Kidney glomerular epithelial cell (primary cell): ENCODE measurements around the gene APOBEC3C.
"Not testable (repeated sequence)": the region's sequence is repeated elsewhere in the genome, so short reads cannot be mapped to it uniquely, and the experiment has no call there.

Source experiments
- DNase-seq: peaks from one replicate; lab custom pipeline; 2025; lab: John Stamatoyannopoulos, UW

The APOBEC3C gene

DNA sequence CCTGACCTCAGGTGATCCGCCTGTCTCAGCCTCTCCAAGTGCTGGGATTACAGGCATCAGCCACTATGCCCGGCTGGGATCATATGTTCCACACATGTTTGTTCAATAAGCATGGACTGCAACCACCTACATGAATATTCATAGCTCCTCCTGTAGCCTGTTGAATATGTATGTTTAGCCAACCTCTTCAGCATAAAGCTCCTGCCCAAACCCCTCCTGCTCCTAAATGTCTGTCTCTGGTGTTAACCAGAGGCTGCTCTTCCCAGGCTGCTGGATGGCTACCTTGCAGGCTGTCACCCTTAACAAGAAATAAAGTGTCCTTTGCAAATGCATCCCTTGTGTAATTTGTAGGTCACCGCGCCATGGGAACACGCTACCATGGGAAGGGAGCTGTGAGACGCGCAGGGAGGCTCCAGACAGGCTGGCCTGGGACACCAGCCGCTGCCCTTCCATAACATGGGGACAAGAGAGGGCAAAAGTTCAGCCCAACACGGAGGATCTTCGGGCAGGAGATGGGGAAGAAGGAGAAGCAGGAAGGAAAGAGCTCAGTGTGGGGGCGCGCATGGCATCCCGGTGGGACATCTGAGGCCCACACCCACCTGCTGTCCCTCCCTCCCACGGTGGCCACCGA lies 6.1 kb downstream of the APOBEC3C start:
- not testable (repeated sequence) for DNase-seq

DNA sequence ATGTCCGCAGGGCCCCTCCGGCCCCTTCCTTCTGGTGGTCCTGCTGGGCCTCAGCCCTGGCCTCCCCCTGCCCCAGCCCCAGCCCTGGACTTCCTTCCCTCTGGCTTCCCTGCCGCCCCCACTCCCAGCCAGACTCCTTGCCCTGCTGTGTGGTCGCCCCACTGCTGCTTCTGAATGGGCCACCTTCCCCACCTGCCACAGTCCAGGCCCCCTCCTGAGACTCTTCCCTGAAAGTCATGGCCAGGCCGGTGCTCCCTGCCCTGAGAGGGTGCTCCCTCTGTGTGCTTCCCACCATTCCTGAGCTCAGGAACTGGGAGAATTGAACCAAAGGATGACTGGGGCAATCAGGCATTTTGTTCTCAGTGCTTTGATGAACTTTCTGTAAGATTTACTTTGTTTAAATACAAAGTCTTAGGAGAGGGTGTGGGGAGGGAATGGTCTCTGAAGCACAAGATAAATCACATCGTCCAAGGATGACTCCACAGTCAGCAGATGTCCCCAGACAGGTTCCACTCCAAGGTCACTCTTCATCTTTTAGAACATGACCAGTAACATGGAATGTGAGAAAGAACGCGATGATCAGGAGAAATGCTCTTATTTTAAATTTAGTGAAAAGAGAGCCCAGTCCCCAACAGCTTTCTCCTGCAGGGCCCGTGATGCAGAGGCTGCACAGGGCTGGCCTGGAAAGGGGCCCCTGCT lies 7.6 kb downstream of the APOBEC3C start:
- no peak for DNase-seq

DNA sequence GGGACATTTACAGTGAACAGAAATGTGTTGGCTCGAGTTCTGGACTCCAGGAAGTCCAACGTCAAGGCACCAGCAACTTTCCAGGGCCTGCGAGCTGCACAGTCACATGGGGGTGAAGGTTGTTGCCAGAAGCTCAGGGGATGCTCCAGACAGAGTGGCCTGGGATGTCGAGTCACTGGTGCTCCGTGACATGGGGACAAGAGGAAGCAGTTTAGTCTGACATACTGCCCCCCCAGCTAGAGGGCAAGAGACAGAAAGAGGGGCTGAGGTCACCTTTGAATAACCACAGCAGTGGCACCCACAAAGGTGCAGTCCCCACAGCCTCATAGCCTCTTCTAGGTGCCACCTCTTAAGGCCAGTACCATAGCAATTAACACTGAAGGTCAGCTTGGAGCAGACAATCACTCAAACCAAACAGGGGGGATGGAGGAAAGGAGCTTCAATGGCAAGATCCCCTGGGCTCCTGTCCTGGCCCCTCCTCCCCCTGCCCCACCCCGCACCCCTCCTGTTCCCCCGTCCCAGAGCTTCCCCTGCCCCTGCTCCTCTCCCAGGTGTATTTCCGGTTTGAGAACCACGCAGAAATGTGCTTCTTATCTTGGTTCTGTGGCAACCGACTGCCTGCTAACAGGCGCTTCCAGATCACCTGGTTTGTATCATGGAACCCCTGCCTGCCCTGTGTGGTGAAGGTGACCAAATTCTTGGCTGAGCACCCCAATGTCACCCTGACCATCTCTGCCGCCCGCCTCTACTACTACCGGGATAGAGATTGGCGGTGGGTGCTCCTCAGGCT lies 10.7 kb downstream of the APOBEC3C start:
- no peak for DNase-seq

DNA sequence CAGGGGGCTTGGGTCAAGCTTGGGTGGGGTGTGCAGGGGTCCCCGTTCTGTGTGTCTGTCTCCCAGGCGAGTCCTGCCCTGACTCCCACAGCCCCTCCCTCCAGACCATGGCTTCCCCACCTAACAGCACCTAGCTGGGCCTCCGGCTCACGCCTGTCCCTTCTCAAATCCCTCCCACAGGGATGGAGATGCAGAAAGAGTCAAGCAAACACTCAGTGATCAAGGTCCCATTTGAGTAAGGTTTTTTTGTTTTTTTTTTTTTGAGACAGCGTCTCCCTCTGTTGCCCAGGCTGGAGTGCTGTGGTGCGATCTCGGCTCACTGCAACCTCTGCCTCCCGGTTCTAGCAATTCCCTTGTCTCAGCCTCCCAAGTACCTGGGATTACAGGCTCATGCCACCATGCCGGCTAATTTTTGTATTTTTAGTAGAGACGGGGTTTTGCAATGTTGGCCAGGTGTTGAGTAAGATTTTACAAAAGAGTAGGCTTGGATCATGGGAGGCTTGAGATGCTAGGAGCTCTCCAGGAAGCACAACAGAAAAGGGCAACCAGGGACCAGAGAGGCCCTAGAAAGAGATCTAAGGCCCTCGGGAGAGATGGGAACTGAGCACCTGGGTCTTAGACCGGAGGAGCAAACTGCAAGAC lies 12.6 kb downstream of the APOBEC3C start:
- no peak for DNase-seq

DNA sequence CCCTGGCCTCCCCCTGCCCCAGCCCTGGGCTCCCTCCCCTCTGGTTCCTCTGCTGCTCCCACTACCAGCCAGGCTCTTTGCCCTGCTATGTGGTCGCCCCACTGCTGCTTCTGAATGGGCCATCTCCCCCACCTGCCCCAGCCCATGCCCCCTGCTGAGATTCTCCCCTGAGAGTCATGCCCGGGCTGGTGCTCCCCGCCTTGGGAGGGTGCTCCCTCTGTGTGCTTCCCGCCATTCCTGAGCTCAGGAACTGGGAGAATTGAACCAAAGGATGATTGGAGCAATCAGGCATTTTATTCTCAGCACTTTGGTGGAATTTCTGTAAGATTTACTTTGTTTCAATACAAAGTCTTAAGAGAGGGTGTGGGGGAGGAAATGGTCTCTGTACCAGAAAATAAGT lies 13.7 kb downstream of the APOBEC3C start:
- no peak for DNase-seq

DNA sequence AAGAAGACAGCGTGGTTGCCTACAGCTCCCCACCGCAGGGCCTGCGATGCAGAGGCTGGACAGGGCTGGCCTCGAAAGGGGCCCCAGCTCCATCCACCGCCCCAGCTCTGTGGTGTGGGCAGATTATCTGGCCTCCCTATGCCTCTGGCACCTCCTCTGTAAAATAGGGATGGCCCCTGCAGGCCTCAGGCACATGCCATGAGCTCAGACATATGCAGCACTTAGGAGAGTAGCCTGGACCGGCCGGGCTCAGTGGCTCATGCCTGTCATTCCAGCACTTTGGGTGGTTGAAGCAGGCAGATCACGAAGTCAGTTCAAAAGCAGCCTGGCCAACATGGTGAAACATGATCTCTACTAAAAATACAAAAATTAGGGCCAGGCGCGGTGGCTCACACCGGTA lies 14.2 kb downstream of the APOBEC3C start:
- no peak for DNase-seq

DNA sequence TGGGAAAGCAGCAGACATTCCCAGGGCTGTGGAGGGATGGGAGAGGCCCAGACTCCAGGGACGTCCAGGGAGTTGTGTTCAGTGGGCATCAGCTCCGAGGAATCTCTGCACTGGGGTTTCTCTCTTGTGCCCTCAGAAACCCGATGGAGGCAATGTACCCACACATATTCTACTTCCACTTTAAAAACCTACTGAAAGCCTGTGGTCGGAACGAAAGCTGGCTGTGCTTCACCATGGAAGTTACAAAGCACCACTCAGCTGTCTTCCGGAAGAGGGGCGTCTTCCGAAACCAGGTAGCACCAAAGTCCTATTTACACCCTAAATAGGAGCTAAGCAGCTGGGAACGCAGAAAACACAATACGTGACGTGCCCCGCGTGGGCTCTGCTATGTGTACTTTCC lies 15.2 kb downstream of the APOBEC3C start:
- DNase-seq, result no peak

DNA sequence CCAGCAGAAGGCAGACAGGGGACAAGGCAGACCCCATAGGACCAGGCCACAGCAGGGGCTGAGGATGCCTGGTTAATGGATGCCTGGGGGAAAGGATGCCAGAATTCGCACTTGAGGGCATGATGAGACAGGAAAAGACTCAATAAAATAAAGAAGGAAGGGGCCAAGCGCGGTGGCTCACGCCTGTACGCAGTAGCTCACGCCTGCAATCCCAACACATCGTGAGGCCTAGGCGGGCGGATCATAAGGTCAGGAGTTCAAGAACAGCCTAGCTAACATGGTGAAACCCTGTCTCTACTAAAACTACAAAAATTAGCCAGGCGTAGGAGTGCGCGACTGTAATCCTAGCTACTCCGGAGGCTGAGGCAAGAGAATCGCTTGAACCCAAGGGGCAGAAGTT lies 16.6 kb downstream of the APOBEC3C start:
- no peak for DNase-seq

DNA sequence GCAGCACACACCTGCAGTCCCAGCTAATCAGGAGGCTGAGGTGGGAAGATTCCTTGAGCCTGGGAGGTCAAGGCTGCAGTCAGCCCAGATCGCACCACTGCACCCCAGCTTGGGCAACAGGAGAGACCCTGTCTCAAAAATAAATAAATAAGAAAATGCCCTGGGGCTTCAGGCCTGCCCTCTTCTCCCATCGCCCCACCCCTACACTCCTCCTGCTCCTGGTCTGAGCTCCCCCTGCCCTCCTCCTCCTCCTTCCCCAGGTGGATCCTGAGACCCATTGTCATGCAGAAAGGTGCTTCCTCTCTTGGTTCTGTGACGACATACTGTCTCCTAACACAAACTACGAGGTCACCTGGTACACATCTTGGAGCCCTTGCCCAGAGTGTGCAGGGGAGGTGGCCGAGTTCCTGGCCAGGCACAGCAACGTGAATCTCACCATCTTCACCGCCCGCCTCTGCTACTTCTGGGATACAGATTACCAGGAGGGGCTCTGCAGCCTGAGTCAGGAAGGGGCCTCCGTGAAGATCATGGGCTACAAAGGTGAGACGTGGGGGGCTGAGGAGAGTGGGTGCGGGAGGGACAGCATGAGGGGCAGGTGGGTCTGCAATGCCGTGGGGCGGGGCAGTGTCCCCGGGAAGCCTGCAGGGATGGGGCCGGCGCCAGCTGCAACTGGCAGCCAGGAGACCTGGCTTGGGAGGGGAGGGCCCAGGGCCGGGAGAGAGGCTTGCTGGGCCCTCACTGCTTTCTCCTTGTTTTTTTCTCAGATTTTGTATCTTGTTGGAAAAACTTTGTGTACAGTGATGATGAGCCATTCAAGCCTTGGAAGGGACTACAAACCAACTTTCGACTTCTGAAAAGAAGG lies 17.6 kb downstream of the APOBEC3C start:
- not testable (repeated sequence) for DNase-seq

DNA sequence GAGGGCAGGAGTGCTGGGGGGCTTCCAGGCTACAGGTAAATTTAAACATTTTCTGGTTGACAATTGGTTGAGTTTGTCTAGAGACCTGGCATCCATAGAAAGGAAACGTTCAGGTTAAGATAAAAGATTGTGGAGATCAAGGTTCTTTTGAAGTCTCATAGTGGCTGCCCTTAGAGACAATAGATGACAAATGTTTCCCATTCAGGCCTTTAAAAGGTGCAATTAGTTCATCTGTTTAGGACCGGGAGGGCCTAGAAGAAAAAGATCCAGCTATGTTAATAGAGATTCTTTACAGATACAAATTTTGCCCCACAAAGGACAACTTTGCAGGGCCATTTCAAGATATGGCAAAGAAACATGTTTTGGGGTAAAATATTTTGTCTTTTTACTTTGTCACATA lies 23.0 kb downstream of the APOBEC3C start:
- not testable (repeated sequence) for DNase-seq

DNA sequence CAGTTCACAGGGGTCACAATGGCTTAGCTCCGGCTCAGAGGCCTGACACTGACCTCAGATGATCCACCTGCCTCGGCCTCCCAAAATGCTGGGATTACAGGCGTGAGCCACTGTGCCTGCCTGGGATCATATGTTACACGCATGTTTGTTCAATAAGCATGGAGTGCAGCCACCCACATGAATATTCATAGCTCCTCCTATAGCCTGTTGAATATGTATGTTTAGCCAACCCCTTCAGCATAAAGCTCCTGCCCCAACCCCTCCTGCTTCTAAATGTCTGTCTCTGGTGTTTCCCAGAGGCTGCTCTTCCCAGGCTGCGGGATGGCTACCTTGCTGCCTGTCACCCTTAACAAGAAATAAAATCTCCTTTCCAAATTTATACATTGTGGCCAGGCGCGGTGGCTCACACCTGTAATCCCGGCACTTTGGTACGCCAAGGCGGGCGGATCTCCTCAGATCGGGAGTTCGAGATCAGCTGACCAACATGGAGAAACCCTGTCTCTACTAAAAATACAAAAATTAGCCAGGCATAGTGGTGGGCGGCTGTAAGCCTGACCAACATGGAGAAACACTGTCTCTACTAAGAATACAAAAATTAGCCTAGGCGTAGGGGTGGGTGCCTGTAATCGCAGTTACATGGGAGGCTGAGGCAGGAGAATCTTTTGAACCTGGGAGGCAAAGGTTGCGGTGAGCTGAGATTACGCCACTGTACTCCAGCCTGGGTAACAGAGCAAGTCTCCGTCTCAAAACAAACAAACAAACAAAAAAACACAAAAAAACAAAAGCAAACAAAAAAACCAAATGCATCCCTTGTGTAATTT lies 25.5 kb downstream of the APOBEC3C start:
- no peak for DNase-seq

DNA sequence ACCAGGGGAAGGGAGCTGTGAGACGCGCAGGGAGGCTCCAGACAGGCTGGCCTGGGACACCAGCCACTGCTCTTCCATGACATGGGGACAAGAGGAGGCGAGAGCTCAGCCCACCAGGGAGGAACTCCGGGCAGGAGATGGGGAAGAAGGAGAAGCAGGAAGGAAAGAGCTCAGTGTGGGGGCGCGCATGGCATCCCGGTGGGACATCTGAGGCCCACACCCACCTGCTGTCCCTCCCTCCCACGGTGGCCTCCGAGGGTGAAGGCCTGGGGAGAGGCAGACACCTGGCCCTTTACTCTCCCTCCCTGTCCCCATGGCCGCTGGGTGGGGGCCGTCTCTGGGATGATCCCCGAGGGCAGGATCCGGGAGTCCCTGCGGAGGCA lies 26.1 kb downstream of the APOBEC3C start:
- not testable (repeated sequence) for DNase-seq

DNA sequence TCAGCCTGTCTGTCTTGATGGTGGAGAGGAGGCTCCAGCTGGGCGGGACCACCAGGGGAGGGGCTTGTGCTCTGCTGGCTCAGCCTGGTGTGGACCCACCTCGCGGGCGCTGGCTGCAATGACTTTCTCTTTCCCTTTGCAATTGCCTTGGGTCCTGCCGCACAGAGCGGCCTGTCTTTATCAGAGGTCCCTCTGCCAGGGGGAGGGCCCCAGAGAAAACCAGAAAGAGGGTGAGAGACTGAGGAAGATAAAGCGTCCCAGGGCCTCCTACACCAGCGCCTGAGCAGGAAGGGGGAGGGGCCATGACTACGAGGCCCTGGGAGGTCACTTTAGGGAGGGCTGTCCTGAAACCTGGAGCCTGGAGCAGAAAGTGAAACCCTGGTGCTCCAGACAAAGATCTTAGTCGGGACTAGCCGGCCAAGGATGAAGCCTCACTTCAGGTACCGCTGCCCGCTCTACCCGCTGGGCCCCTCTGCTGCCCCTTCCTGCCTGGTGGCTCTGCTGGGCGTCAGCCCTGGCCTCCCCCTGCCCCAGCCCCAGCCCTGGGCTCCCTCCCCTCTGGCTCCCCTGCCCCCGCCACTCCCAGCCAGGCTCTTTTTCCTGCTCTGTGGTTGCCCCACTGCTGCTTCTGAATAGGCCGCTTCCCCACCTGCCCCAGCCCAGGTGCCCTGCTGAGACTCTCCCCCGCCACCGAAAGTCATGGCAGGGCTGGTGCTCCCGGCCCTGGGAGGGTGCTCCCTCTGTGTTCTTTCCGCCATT lies 26.7 kb downstream of the APOBEC3C start, which contains the start of gene APOBEC3F:
TSS of gene APOBEC3F (plus strand) at position 327 of the 759 bp plus-strand sequence. CDS start at position 424, 97 bp downstream.
- peak; percentile 33 for DNase-seq

DNA sequence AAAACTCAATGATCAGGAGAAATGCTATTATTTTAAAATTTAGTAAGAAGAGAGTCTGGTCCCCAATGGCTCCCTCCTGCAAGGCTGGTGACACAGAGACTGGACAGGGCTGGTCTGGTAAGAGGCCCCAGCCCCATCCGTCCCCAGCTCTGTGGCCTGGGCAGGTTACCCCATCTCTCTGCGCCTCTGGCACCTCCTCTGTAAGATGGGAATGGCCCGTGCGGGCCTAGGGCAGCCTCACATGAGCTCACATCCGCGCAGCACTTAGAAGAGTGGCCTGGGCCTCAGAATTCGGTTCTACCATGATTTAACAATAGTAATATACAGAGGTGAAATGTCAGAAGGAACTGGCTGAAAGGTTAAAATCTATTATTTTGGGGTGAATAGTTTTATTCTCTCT lies 27.9 kb downstream of the APOBEC3C start:
- no peak for DNase-seq

DNA sequence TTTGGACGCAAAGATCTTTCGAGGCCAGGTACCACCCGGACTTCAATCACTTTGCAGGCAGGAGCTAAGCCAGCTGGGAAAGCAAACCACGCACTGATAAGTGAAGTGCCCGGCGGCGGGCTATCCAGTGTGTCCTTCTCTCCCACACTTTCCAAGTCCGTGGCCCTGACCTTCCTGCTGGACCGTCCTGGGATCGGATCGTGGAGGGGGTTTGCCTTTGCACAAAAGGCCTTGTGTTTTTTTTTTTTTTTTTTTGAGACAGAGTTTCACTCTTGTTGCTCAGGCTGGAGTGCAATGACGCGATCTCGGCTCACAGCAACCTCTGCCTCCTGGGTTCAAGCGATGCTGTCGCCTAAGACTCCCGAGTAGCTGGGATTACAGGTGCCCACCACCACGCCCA lies 29.0 kb downstream of the APOBEC3C start:
- DNase-seq, result not testable (repeated sequence)

DNA sequence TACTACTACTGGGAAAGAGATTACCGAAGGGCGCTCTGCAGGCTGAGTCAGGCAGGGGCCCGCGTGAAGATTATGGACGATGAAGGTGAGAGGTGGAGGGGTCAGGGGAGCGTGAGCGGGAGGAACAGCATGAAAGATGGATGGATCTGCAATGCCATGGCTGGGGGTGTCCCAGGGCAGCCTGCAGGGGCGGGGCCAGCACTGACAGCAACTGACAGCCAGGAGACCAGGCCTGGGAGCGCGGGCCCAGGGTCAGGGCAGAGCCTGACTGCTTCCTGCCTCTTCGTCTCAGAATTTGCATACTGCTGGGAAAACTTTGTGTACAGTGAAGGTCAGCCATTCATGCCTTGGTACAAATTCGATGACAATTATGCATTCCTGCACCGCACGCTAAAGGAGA lies 31.1 kb downstream of the APOBEC3C start:
- not testable (repeated sequence) for DNase-seq

DNA sequence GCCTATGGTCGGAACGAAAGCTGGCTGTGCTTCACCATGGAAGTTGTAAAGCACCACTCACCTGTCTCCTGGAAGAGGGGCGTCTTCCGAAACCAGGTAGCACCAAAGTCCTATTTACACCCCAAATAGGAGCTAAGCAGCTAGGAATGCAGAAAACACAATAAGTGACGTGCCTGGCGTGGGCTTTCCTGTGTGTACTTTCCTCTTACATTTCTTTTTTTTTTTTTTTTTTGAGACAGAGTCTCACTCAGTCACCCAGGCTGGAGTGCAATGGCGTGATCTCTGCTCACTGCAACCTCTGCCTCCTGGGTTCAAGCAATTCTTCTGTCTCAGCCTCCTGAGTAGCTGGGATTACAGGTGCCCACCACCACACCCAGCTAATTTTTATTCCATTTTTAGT lies 35.4 kb downstream of the APOBEC3C start:
- DNase-seq, result not testable (repeated sequence)

DNA sequence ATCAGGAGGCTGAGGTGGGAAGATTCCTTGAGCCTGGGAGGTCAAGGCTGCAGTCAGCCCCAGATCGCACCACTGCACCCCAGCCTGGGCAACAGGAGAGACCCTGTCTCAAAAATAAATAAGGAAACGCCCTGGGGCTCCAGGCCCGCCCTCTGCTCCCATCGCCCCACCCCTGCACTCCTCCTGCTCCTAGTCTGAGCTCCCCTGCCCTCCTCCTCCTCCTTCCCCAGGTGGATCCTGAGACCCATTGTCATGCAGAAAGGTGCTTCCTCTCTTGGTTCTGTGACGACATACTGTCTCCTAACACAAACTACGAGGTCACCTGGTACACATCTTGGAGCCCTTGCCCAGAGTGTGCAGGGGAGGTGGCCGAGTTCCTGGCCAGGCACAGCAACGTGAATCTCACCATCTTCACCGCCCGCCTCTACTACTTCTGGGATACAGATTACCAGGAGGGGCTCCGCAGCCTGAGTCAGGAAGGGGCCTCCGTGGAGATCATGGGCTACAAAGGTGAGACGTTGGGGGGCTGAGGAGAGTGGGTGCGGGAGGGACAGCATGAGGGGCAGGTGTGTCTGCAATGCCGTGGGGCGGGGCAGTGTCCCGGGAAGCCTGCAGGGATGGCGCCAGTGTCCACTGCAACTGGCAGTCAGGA lies 37.9 kb downstream of the APOBEC3C start:
- DNase-seq, result not testable (repeated sequence)

DNA sequence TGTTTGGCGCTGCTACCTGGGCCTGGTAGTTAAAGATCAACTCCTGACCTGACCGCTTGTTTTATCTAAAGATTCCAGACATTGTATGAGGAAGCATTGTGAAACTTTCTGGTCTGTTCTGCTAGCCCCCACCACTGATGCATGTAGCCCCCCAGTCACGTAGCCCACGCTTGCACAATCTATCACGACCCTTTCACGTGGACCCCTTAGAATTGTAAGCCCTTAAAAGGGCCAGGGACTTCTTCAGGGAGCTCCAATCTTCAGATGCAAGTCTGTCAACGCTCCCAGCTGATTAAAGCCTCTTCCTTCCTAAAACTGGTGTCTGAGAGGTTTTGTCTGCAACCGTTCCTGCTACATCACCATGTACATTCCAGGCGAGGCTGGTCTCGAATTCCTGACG lies 41.6 kb downstream of the APOBEC3C start:
- no peak for DNase-seq
